OCI-LY7 (cell line): Measurements from ENCODE around the gene EXOC4. TPM values are rescaled to one million over a fixed set of nuclear protein-coding genes. Genes with fewer than 3 reads are reported as not detected.
"Not testable (repeated sequence)": the region's sequence is repeated elsewhere in the genome, so short reads cannot be mapped to it uniquely, and the experiment has no call there.

Experiments
- BruUV-seq: library from RNA; stranded (reverse); fragments of 400-500 nt; replicated peaks from 2 replicates; lab custom pipeline; 2021; lab: Mats Ljungman, UMichigan
- CTCF ChIA-PET: fragments of 300-600 bp; sonication (Branson Sonifier 250); formaldehyde crosslinking; loops from one replicate; lab custom pipeline; 2022; ENCODE audit warnings: antibody characterized with exemption; ENCODE audit not compliant: unreplicated experiment; lab: Charles Lee
- POLR2A ChIA-PET: fragments of 300-600 bp; sonication (Branson Sonifier 250); formaldehyde crosslinking; loops from one replicate; lab custom pipeline; 2022; ENCODE audit warnings: antibody characterized with exemption; lab: Charles Lee
- DNase-seq: peaks from one replicate; pipeline ENCODE4 v3.0.0-alpha.2; 2015; ENCODE audit warnings: low spot score
- H2AFZ ChIP-seq: fragments of 200-600 bp; sonication (generic), shearing (Covaris generic); 2 replicates; pipeline ENCODE4 v1.6.1; 2014; ENCODE audit warnings: mild to moderate bottlenecking, antibody characterized with exemption, low read length, moderate library complexity
- H3K27ac ChIP-seq: fragments of 200-600 bp; sonication (generic); 2 replicates; pipeline ENCODE4 v1.5.1; 2014; ENCODE audit warnings: mixed run types, low read depth, mild to moderate bottlenecking, moderate library complexity, low read length, inconsistent platforms; ENCODE audit not compliant: poor library complexity, severe bottlenecking
- H3K36me3 ChIP-seq: fragments of 200-600 bp; sonication (generic); 2 replicates; pipeline ENCODE4 v1.6.1; 2014; ENCODE audit warnings: mild to moderate bottlenecking, antibody characterized with exemption, low read length, moderate library complexity, mixed read lengths; ENCODE audit not compliant: insufficient read depth
- H3K4me1 ChIP-seq: fragments of 200-600 bp; sonication (generic); 2 replicates; pipeline ENCODE4 v1.5.1; 2014; ENCODE audit warnings: mild to moderate bottlenecking, low read length; ENCODE audit not compliant: insufficient read depth, poor library complexity, severe bottlenecking
- H3K4me2 ChIP-seq: fragments of 200-600 bp; sonication (generic); 2 replicates; pipeline ENCODE4 v1.6.1; 2014; ENCODE audit warnings: mild to moderate bottlenecking, low read length
- H3K4me3 ChIP-seq: fragments of 200-600 bp; sonication (generic); 2 replicates; pipeline ENCODE4 v1.5.1; 2014; ENCODE audit warnings: mild to moderate bottlenecking, low read depth, low read length; ENCODE audit not compliant: poor library complexity, severe bottlenecking
- H3K79me2 ChIP-seq: fragments of 200-600 bp; sonication (generic); 2 replicates; pipeline ENCODE4 v1.6.1; 2016; ENCODE audit warnings: low read depth, mild to moderate bottlenecking, low read length, moderate library complexity, mixed read lengths; ENCODE audit not compliant: insufficient read depth
- H3K9me2 ChIP-seq: fragments of 200-600 bp; sonication (generic); 2 replicates; pipeline ENCODE4 v1.6.1; 2016; ENCODE audit warnings: mild to moderate bottlenecking, low read length, mixed read lengths; ENCODE audit not compliant: insufficient read depth
- H3K9me3 ChIP-seq: fragments of 200-600 bp; sonication (generic); 2 replicates; pipeline ENCODE4 v1.6.1; 2014; ENCODE audit warnings: mild to moderate bottlenecking, mixed run types, low read length, mixed read lengths
- H4K20me1 ChIP-seq: fragments of 200-600 bp; sonication (generic); 2 replicates; pipeline ENCODE4 v1.6.1; 2014; ENCODE audit warnings: mild to moderate bottlenecking, antibody characterized with exemption, low read length, moderate library complexity, mixed read lengths; ENCODE audit not compliant: insufficient read depth
- CTCF ChIP-seq: fragments of 200-600 bp; sonication (generic); conservative IDR thresholded peaks from 2 replicates; pipeline ENCODE4 v1.5.1; 2014; ENCODE audit warnings: mild to moderate bottlenecking, antibody characterized with exemption, low read length, moderate library complexity, mixed read lengths
- EZH2phosphoT487 ChIP-seq: fragments of 200-600 bp; sonication (generic); IDR thresholded peaks from 2 replicates; pipeline ENCODE4 v1.6.1; 2018; ENCODE audit warnings: low read depth, borderline replicate concordance, mild to moderate bottlenecking, mixed run types, antibody characterized with exemption, low read length, moderate library complexity, mixed read lengths
- intact Hi-C: fragments of 100-400 bp; cut with micrococcal nuclease; formaldehyde crosslinking; loops from one replicate; pipeline ENCODE4 v1.10.0; 2022; ENCODE audit not compliant: unreplicated experiment
- total RNA-seq, 2 experiments: library from RNA; depleted of rRNA in 1 of 2; stranded (reverse); fragments of >200 nt in 1 of 2; shearing (Covaris generic) in 1 of 2; gene quantifications; 2 replicates each; pipeline ENCODE4 v1.2.3, GENCODE V29; 2014 to 2022

The EXOC4 gene
- total RNA-seq, 2 experiments from 2014 or later = 75.1 to 93.2 TPM

- no TSS peak for BruUV-seq
- no peaks in the 10 kb centered on the region for H3K36me3 ChIP-seq
- H3K4me1 ChIP-seq = no peaks in the 10 kb centered on the region
- TF ChIP-seq EZH2phosphoT487 (no peak), CTCF (no peak)
- H4K20me1 ChIP-seq = no peaks in the 10 kb centered on the region
- H2AFZ ChIP-seq = no peak overlapping the region
- CTCF ChIA-PET = no interaction called here
- no peaks in the 10 kb centered on the region for H3K9me3 ChIP-seq
- DNase-seq = no peak
- H3K27ac ChIP-seq = no peak overlapping the region
- H3K79me2 ChIP-seq = no peaks in the 10 kb centered on the region
- intact Hi-C loops = loop anchor here (2.0 kb wide), 1 partner anchor 147 kb away; no protein-coding TSS in a partner anchor
- H3K4me3 ChIP-seq = no peak overlapping the region
- POLR2A ChIA-PET = no interaction called here
- no peaks in the 10 kb centered on the region for H3K9me2 ChIP-seq
- H3K4me2 ChIP-seq = no peak overlapping the region
Measured at GRCh38 chr7:133993547-133993946, 740.7 kb downstream of the EXOC4 start.

- intact Hi-C loops, BruUV-seq, CTCF ChIA-PET: not testable (repeated sequence)
Measured at GRCh38 chr7:133994100-133994499, 741.2 kb downstream of the EXOC4 start.

GRCh38 chr7:133997463-133997862 lies 744.6 kb downstream of the EXOC4 start:
- TF ChIP-seq EZH2phosphoT487 = no peak
- no peak for TF ChIP-seq CTCF
- no peaks in the 10 kb centered on the region for H3K4me1 ChIP-seq
- intact Hi-C loops = no loop called here
- BruUV-seq = no TSS peak
- CTCF ChIA-PET = no interaction called here
- H3K79me2 ChIP-seq = no peaks in the 10 kb centered on the region
- no peak overlapping the region for H3K4me3 ChIP-seq
- no peak for DNase-seq
- no peak overlapping the region for H3K4me2 ChIP-seq
- no peak overlapping the region for H3K27ac ChIP-seq
- H3K9me3 ChIP-seq = no peaks in the 10 kb centered on the region
- no peak overlapping the region for H2AFZ ChIP-seq
- no peaks in the 10 kb centered on the region for H4K20me1 ChIP-seq
- no peaks in the 10 kb centered on the region for H3K36me3 ChIP-seq
- POLR2A ChIA-PET = interaction anchor here (1.0 to 1.1 kb wide), 2 partner anchors 45 to 320 kb away, joined by 3 to 4 read pairs; partner anchors contain the start of gene SLC35B4
- no peaks in the 10 kb centered on the region for H3K9me2 ChIP-seq

More at GRCh38 chr7:133994100-133994499, 741.2 kb downstream of the EXOC4 start:
- H3K27ac ChIP-seq, H3K4me1 ChIP-seq, H3K9me2 ChIP-seq, H4K20me1 ChIP-seq, H3K4me2 ChIP-seq, H3K79me2 ChIP-seq, H3K36me3 ChIP-seq, H3K9me3 ChIP-seq, H2AFZ ChIP-seq, H3K4me3 ChIP-seq, POLR2A ChIA-PET, DNase-seq: not testable (repeated sequence)
